Mesothelial cell of epicardium (in vitro differentiated cells): Measurements from ENCODE around the gene RASGRP4. TPM values are rescaled to one million over a fixed set of nuclear protein-coding genes. Genes with fewer than 3 reads are reported as not detected.

Experiments used
- DNase-seq, 2 experiments: peaks; one replicate each; pipeline ENCODE4 v3.0.0; 2021; ENCODE audit warnings: low spot score in 2 of 2; ENCODE audit not compliant: unreplicated experiment in 2 of 2
- H3K27ac Mint-ChIP-seq: 2 replicates; pipeline ENCODE4 v1.8.0; 2021; ENCODE audit warnings: mixed read lengths
- H3K27me3 Mint-ChIP-seq: 2 replicates; pipeline ENCODE4 v1.8.0; 2021; ENCODE audit warnings: low read depth, mixed read lengths
- H3K36me3 Mint-ChIP-seq: 2 replicates; pipeline ENCODE4 v1.8.0; 2021; ENCODE audit warnings: mixed read lengths
- H3K4me1 Mint-ChIP-seq: 2 replicates; pipeline ENCODE4 v1.8.0; 2021; ENCODE audit warnings: mixed read lengths
- H3K4me3 Mint-ChIP-seq: 2 replicates; pipeline ENCODE4 v1.8.0; 2021; ENCODE audit warnings: mild to moderate bottlenecking, moderate library complexity, mixed read lengths
- H3K9me3 Mint-ChIP-seq: 2 replicates; pipeline ENCODE4 v1.8.0; 2021; ENCODE audit warnings: mixed read lengths
- CTCF ChIP-seq: fragments of 200-600 bp; sonication (generic); IDR thresholded peaks from one replicate; pipeline ENCODE4 v1.5.0; 2021; ENCODE audit warnings: antibody characterized with exemption; ENCODE audit not compliant: unreplicated experiment
- total RNA-seq: library from RNA; stranded (reverse); gene quantifications from 3 replicates; pipeline ENCODE4 v1.2.1, GENCODE V29; 2021

The RASGRP4 gene
- total RNA-seq, 1 donor from 2014 or later, result 1.2 TPM

- Mint-ChIP-seq H3K27me3 (peaks cover 9% of the 10 kb centered on the region), H3K4me3 (peak overlapping the region; percentile 81)
Measured at GRCh38 chr19:38404858-38405257, 21.2 kb downstream of the RASGRP4 start.

DNA sequence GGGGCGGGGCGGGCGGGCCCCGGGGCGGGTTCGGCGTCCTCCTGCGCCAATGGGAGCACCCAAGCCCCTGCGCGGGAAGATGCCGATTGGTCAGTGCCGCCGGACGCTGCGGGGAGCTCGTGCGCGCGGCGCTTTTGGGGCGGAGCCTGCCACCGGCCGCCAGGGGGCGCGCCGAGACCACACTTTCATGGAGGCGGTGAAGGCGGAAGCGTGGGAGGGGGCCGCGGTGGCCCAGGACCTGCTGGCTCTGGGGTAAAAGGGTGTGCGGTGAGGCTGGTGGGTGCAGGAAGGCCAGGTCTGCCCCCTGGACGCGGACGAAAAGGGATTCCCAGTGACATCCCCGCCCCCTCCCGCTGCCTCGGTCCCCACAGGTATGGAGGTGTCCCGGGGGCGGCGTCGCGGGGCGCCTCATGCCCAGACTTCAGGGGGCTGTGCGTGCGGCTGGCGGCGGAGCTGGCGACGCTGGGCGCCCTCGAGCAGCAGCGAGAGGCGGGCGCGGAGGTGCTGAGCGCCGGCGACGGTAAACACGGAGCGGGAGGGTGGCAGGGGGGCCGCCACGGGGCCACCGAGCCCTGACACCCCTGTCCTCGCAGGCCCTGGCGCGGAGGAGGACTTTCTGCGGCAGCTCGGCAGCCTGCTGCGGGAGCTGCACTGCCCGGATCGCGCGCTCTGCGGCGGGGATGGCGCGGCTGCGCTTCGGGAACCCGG, 22.9 kb downstream of the RASGRP4 start, which contains the start of gene FAM98C:
TSS of gene FAM98C (plus strand) at position 127 of the 708 bp plus-strand sequence. CDS start at position 188, 61 bp downstream.
- H3K9me3 Mint-ChIP-seq, result no peaks in the 10 kb centered on the region
- peak; percentile 100 for TF ChIP-seq CTCF
- peaks cover 2% of the 10 kb centered on the region for H3K4me1 Mint-ChIP-seq
- H3K4me3 Mint-ChIP-seq, result peak within 1 kb of the TSS; percentile 81
- peaks cover 15% of the 10 kb centered on the region for H3K27me3 Mint-ChIP-seq
- peak within 1 kb of the TSS; percentile 82 for H3K27ac Mint-ChIP-seq
- H3K36me3 Mint-ChIP-seq, result peaks cover 5% of the 10 kb centered on the region
- DNase-seq, result peak; percentile 96 to 99

More at GRCh38 chr19:38404858-38405257, 21.2 kb downstream of the RASGRP4 start:
- Mint-ChIP-seq H3K4me1 (peaks cover 4% of the 10 kb centered on the region), H3K36me3 (peaks cover 8% of the 10 kb centered on the region), H3K9me3 (no peaks in the 10 kb centered on the region), H3K27ac (no peak overlapping the region)
- no peak for TF ChIP-seq CTCF
- no peak for DNase-seq

GRCh38 chr19:38402623-38402966, 23.4 kb downstream of the RASGRP4 start:
- Mint-ChIP-seq H3K9me3 (no peaks in the 10 kb centered on the region), H3K27ac (peak overlapping the region; percentile 82), H3K36me3 (peaks cover 3% of the 10 kb centered on the region), H3K4me1 (peaks cover 2% of the 10 kb centered on the region), H3K27me3 (peaks cover 15% of the 10 kb centered on the region), H3K4me3 (peak overlapping the region; percentile 81)
- no peak for DNase-seq
- TF ChIP-seq CTCF, result no peak

GRCh38 chr19:38401148-38401547, 24.9 kb downstream of the RASGRP4 start:
- no peak overlapping the region for H3K27ac Mint-ChIP-seq
- DNase-seq, result no peak

DNA sequence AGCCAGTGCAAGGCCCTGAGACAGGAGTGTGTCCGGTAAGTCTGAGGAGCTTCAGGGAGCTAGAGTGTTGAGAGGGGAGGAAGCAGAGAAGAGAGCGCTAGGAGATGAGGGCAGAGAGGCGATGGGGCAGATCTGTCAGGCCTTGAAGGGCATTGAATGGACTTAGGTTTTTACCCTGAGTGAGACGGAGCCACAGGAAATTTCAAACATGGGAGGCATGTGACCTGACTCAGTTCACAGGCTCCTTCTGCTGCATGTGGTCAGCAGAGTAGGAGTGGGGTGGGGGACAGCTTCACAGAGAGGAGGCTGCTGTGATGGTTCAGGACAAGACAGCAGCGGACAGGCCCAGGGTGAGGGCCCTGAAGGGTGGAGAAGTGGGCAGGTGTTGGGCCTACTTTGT, 25.7 kb downstream of the RASGRP4 start:
- no peak for TF ChIP-seq CTCF
- Mint-ChIP-seq H3K36me3 (peaks cover 8% of the 10 kb centered on the region), H3K9me3 (peaks cover 6% of the 10 kb centered on the region), H3K4me3 (no peak overlapping the region), H3K27ac (no peak overlapping the region), H3K4me1 (peaks cover 2% of the 10 kb centered on the region), H3K27me3 (peaks cover 15% of the 10 kb centered on the region)
- no peak for DNase-seq

More at GRCh38 chr19:38401148-38401547, 24.9 kb downstream of the RASGRP4 start:
- TF ChIP-seq CTCF, result no peak
- Mint-ChIP-seq H3K9me3 (peaks cover 6% of the 10 kb centered on the region), H3K36me3 (peaks cover 8% of the 10 kb centered on the region), H3K4me3 (no peak overlapping the region), H3K27me3 (peaks cover 15% of the 10 kb centered on the region), H3K4me1 (peaks cover 2% of the 10 kb centered on the region)
